ENCODE measurements around the gene CPLANE1.

GRCh38 chr5:37103302-37103701 is 145.9 kb downstream of the CPLANE1 start:
- no peak for TF ChIP-seq CTCF (conservative IDR thresholded peaks at IDR 0.05 in 1 of 2, IDR thresholded peaks at IDR 0.05 in 1 of 2; ENCODE audit: extremely low read depth in 1 of 2, insufficient read depth in 1 of 2, low read depth in 1 of 2, low read length in 2 of 2)
- no peak for TF ChIP-seq EZH2 (IDR thresholded peaks at IDR 0.05; ENCODE audit: borderline replicate concordance, low read length)

Data from mammary epithelial cell (primary cell).